Measurements from ENCODE around the gene CAMK2A. TPM values are rescaled to one million over a fixed set of nuclear protein-coding genes. Genes with fewer than 3 reads are reported as not detected.

The CAMK2A gene
- total RNA-seq, 1 experiment from 2014 or later, result not detected

- H3K27me3 Mint-ChIP-seq (ENCODE audit: insufficient read depth, unreplicated experiment), result no peaks in the 10 kb centered on the region
- POLR2A ChIA-PET, result no interaction called here
- peaks cover 15% of the 10 kb centered on the region; the same call in 1 of the 2 replicates for H3K4me1 ChIP-seq
- no peaks in the 10 kb centered on the region for H3K27me3 ChIP-seq (replicated peaks; ENCODE audit: control insufficient read depth, insufficient read depth, low read length)
- CTCF ChIA-PET, result no interaction called here
- TF ChIP-seq CTCF (IDR thresholded peaks at IDR 0.05; ENCODE audit: insufficient read depth in 1 of 2, low read depth in 1 of 2, low read length in 1 of 2, severe bottlenecking in 1 of 2, unreplicated experiment in 1 of 2), result no peak
- H3K9me3 ChIP-seq, result no peaks in the 10 kb centered on the region
- H3K36me3 Mint-ChIP-seq (ENCODE audit: insufficient read depth, unreplicated experiment), result no peaks in the 10 kb centered on the region
- H3K4me3 ChIP-seq (ENCODE audit: low read depth, low read length), result no peak overlapping the region
- H3K27ac Mint-ChIP-seq (ENCODE audit: unreplicated experiment), result no peak overlapping the region
- no peak for DNase-seq
- no peaks in the 10 kb centered on the region for H3K9me3 Mint-ChIP-seq (ENCODE audit: unreplicated experiment)
- H3K36me3 ChIP-seq (ENCODE audit: control insufficient read depth, insufficient read depth, low read length), result no peaks in the 10 kb centered on the region
- intact Hi-C loops (cut with micrococcal nuclease; ENCODE audit: unreplicated experiment), result no loop called here
- peaks cover 7% of the 10 kb centered on the region for H3K4me1 Mint-ChIP-seq (ENCODE audit: low read depth, unreplicated experiment)
- BruUV-seq (replicated peaks), result no TSS peak
- no peak overlapping the region for H3K4me3 Mint-ChIP-seq (ENCODE audit: unreplicated experiment)
Observed at GRCh38 chr5:150315245-150315644, 25.7 kb upstream of the CAMK2A start.

- no peak overlapping the region for H3K4me3 Mint-ChIP-seq (ENCODE audit: unreplicated experiment)
- H3K9me3 ChIP-seq, result no peaks in the 10 kb centered on the region
- peaks cover 15% of the 10 kb centered on the region; the same call in 1 of the 2 replicates for H3K4me1 ChIP-seq
- ChIA-PET POLR2A (no interaction called here), CTCF (no interaction called here)
- intact Hi-C loops (cut with micrococcal nuclease; ENCODE audit: unreplicated experiment), result no loop called here
- no peaks in the 10 kb centered on the region for H3K9me3 Mint-ChIP-seq (ENCODE audit: unreplicated experiment)
- no peaks in the 10 kb centered on the region for H3K36me3 ChIP-seq (ENCODE audit: control insufficient read depth, insufficient read depth, low read length)
- no peak for DNase-seq
- H3K27me3 Mint-ChIP-seq (ENCODE audit: insufficient read depth, unreplicated experiment), result no peaks in the 10 kb centered on the region
- H3K36me3 Mint-ChIP-seq (ENCODE audit: insufficient read depth, unreplicated experiment), result no peaks in the 10 kb centered on the region
- no TSS peak for BruUV-seq (replicated peaks)
- no peak for TF ChIP-seq CTCF (IDR thresholded peaks at IDR 0.05; ENCODE audit: insufficient read depth in 1 of 2, low read depth in 1 of 2, low read length in 1 of 2, severe bottlenecking in 1 of 2, unreplicated experiment in 1 of 2)
- no peak overlapping the region for H3K4me3 ChIP-seq (ENCODE audit: low read depth, low read length)
- no peaks in the 10 kb centered on the region for H3K27me3 ChIP-seq (replicated peaks; ENCODE audit: control insufficient read depth, insufficient read depth, low read length)
- peaks cover 7% of the 10 kb centered on the region for H3K4me1 Mint-ChIP-seq (ENCODE audit: low read depth, unreplicated experiment)
- H3K27ac Mint-ChIP-seq (ENCODE audit: unreplicated experiment), result no peak overlapping the region
Observed at GRCh38 chr5:150313921-150314716, 24.5 kb upstream of the CAMK2A start.

DNA sequence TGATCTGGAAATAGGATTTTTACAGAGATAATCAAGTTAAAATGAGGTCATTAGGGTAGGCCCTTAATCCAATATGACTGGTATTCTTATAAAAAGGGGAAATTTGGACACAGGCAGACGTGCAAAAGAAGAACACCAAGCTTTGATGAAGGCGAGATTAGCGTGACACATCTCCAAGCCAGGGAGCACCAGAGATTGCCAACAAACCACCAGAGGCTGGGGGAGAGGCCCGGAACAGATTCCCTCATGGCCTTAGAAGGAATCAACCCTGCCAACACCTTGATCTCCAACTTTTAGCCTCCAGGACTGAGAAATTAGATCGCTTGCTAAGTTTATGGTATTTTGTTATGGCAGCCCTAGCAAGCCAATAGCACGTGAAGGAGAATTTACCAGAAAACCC is 23.9 kb upstream of the CAMK2A start:
- CTCF ChIA-PET, result no interaction called here
- intact Hi-C loops (cut with micrococcal nuclease; ENCODE audit: unreplicated experiment), result no loop called here

More for the DNA sequence above, 23.9 kb upstream of the CAMK2A start:
- DNase-seq, result no peak
- Histone ChIP-seq H3K27me3 (replicated peaks; ENCODE audit: control insufficient read depth, insufficient read depth, low read length) (no peaks in the 10 kb centered on the region), H3K4me1 (peaks cover 15% of the 10 kb centered on the region; the same call in 1 of the 2 replicates), H3K36me3 (ENCODE audit: control insufficient read depth, insufficient read depth, low read length) (no peaks in the 10 kb centered on the region), H3K9me3 (no peaks in the 10 kb centered on the region), H3K4me3 (ENCODE audit: low read depth, low read length) (no peak overlapping the region)
- Mint-ChIP-seq H3K36me3 (ENCODE audit: insufficient read depth, unreplicated experiment) (no peaks in the 10 kb centered on the region), H3K4me3 (ENCODE audit: unreplicated experiment) (no peak overlapping the region), H3K27me3 (ENCODE audit: insufficient read depth, unreplicated experiment) (no peaks in the 10 kb centered on the region), H3K4me1 (ENCODE audit: low read depth, unreplicated experiment) (peaks cover 5% of the 10 kb centered on the region), H3K27ac (ENCODE audit: unreplicated experiment) (no peak overlapping the region), H3K9me3 (ENCODE audit: unreplicated experiment) (no peaks in the 10 kb centered on the region)
- TF ChIP-seq CTCF (IDR thresholded peaks at IDR 0.05; ENCODE audit: insufficient read depth in 1 of 2, low read depth in 1 of 2, low read length in 1 of 2, severe bottlenecking in 1 of 2, unreplicated experiment in 1 of 2), result no peak
- POLR2A ChIA-PET, result no interaction called here
- BruUV-seq (replicated peaks), result no TSS peak
